Effector CD4-positive, alpha-beta T cell (primary cell): ENCODE measurements around the gene KCTD5.
"Not testable (repeated sequence)": the region's sequence is repeated elsewhere in the genome, so short reads cannot be mapped to it uniquely, and the experiment has no call there.

Experiments used
- DNase-seq: peaks from one replicate; pipeline ENCODE4 v3.0.0-alpha.2; 2020

KCTD5 gene

GRCh38 chr16:2673066-2673999, 9.0 kb upstream of the KCTD5 start:
- peak; percentile 92 for DNase-seq

GRCh38 chr16:2675021-2675420, 7.3 kb upstream of the KCTD5 start:
- no peak for DNase-seq

- DNase-seq, result no peak
Measured at GRCh38 chr16:2675714-2676113, 6.6 kb upstream of the KCTD5 start.

GRCh38 chr16:2676937-2677336, 5.4 kb upstream of the KCTD5 start:
- not testable (repeated sequence) for DNase-seq

- not testable (repeated sequence) for DNase-seq
Measured at GRCh38 chr16:2678206-2678965, 3.9 kb upstream of the KCTD5 start.

GRCh38 chr16:2679902-2680301, 2.4 kb upstream of the KCTD5 start:
- DNase-seq, result not testable (repeated sequence)

- DNase-seq, result not testable (repeated sequence)
Measured at GRCh38 chr16:2680360-2680759, 2.0 kb upstream of the KCTD5 start.

- not testable (repeated sequence) for DNase-seq
Measured at GRCh38 chr16:2683041-2683440, 718 bp downstream of the KCTD5 start.

- not testable (repeated sequence) for DNase-seq
Measured at GRCh38 chr16:2686075-2686474, 3.8 kb downstream of the KCTD5 start.

- no peak for DNase-seq
Measured at GRCh38 chr16:2686912-2687507, 4.7 kb downstream of the KCTD5 start.

- DNase-seq, result no peak
Measured at GRCh38 chr16:2687531-2688308, 5.4 kb downstream of the KCTD5 start.

GRCh38 chr16:2689422-2689821, 7.1 kb downstream of the KCTD5 start:
- DNase-seq, result not testable (repeated sequence)

- DNase-seq, result no peak
Measured at GRCh38 chr16:2689968-2690801, 7.9 kb downstream of the KCTD5 start.

- DNase-seq, result no peak
Measured at GRCh38 chr16:2690852-2691251, 8.5 kb downstream of the KCTD5 start.

- DNase-seq, result no peak
Measured at GRCh38 chr16:2691491-2692248, 9.3 kb downstream of the KCTD5 start.

- no peak for DNase-seq
Measured at GRCh38 chr16:2692251-2692947, 10.1 kb downstream of the KCTD5 start.

- no peak for DNase-seq
Measured at GRCh38 chr16:2692948-2693651, 10.8 kb downstream of the KCTD5 start.

GRCh38 chr16:2696601-2697250, 14.4 kb downstream of the KCTD5 start:
- not testable (repeated sequence) for DNase-seq

- DNase-seq, result no peak
Measured at GRCh38 chr16:2697401-2697948, 15.2 kb downstream of the KCTD5 start.
